ENCODE measurements around the gene BRAP.
"Not testable (repeated sequence)": the region's sequence is repeated elsewhere in the genome, so short reads cannot be mapped to it uniquely, and the experiment has no call there.

Gene BRAP

DNA sequence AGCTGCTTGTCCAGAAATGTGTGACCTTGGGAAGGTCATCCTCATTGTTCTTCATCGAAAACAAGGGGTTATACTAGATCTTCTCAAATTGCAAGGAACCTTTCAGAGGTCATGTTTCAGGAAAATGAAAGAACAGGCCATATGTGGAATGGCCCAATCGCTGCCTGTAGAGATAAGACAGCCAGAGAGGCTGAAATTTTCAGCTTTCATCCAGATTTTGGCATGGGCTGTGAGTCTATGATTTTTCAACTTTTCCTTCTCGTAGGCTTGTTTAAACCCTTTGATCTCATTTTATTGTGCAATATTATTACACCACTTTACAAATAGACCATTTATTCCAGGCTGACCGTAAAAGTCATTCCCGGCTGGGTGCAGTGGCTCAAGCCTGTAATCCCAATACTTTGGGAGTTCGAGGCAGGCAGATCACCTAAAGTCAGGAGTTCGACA, 69.6 kb downstream of the BRAP start:
- no peak for DNase-seq (ENCODE audit: low read depth in 2 of 2, low spot score in 1 of 2)

GRCh38 chr12:111607239-111607638, 78.5 kb downstream of the BRAP start:
- DNase-seq (ENCODE audit: low read depth in 2 of 2, low spot score in 1 of 2) = no peak

DNA sequence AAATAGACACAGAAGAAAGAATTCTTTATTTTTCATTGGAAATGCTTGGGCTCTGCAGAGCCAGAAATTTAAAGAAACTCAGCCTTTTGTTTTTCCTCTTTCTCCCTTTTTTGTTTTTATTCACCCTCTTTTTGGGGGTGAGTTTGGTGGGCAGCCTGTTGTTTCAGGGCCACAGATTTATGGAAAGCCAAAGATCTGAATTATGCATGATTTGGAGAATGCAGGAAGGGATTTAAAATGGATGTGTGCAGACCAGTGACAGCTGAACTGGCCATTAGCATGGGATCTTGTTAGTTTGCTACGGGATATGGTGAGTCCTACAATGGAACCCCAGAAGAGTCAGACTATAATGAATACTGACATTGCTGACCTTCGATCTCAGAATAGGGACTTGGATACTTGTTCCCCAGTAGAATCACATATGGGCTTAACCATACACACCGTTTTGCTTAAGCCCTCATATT, 79.0 kb downstream of the BRAP start:
- no peak for DNase-seq (ENCODE audit: low read depth in 2 of 2, low spot score in 1 of 2)

DNA sequence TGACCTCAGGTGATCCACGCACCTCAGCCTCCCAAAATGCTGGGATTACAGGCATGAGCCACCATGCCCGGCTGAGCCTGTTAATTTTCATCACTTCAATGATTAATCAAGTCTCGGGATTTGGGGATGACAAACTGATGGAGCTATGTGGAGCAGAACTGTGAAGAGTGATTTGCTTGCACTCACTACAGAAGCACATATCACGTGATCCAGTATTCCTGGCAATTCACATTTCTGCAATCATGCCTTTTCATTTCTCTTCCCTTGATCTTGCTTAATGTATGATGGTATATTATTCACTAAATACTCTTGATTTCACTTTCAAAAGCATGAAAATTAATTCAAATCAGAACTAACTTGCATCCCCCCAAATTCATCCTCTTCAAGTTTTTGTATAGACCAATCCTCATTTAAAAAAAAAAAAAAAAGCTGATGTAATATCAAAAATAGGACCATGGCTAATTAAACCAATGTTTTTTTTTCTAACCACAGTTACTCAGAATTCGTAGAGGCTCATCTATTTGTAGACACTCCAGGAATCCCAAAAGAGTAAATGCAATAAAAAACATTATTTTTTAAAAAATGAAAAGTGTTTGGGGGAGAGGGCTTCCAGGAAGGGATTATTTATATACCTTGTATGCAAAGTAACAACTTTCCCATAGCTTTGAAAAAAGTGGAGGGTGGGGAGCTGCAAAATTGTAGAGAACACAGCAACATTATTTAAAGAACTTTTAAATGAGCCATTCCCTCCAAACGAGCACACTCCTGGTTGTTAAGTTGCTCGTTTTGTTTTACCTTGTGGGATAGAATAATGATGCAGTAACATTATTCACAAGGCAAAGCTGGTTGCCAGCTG, 79.6 kb downstream of the BRAP start:
- DNase-seq (ENCODE audit: low read depth in 2 of 2, low spot score in 1 of 2) = no peak

DNA sequence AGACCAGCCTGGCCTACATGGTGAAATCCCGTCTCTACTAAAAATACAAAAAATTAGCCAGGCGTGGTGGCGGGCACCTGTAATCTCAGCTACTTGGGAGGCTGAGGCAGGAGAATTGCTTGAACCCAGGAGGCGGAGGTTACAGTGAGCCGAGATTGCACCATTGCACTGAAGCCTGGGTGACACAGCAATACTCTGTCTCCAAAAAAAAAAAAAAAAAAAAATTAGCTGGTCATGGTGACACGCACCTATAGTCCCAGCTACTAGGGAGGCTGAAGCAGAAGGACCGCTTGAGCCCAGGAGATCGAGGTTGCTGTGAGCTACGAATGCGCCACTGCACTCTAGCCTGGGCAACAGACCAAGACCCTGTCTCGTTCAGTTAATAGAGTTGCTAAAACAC, 82.9 kb downstream of the BRAP start:
- not testable (repeated sequence) for DNase-seq (ENCODE audit: low read depth in 2 of 2, low spot score in 1 of 2)

DNA sequence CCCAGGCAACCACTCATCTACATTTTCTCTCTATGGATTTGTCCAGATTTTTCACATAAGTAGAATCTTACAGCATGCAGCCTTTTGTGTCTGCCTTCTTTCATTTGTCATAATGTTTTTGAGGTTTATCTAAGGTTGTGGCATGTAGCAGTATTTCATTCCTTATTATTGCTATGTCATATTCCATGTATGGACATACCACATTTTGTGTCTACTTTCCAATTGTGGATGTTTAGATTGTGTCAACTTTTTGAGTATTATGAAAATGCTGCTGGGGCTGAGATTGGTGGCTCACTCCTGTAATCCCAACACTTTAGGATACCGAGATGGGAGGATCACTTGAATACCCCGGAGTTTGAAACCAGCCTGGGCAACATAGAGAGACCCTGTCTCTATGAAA, 83.4 kb downstream of the BRAP start:
- no peak for DNase-seq (ENCODE audit: low read depth in 2 of 2, low spot score in 1 of 2)

- DNase-seq (ENCODE audit: low read depth in 2 of 2, low spot score in 1 of 2) = not testable (repeated sequence)
Observed at GRCh38 chr12:111600986-111601385, 84.8 kb downstream of the BRAP start.

- no peak for DNase-seq (ENCODE audit: low read depth in 2 of 2, low spot score in 1 of 2)
Observed at GRCh38 chr12:111600205-111600642, 85.5 kb downstream of the BRAP start.

DNA sequence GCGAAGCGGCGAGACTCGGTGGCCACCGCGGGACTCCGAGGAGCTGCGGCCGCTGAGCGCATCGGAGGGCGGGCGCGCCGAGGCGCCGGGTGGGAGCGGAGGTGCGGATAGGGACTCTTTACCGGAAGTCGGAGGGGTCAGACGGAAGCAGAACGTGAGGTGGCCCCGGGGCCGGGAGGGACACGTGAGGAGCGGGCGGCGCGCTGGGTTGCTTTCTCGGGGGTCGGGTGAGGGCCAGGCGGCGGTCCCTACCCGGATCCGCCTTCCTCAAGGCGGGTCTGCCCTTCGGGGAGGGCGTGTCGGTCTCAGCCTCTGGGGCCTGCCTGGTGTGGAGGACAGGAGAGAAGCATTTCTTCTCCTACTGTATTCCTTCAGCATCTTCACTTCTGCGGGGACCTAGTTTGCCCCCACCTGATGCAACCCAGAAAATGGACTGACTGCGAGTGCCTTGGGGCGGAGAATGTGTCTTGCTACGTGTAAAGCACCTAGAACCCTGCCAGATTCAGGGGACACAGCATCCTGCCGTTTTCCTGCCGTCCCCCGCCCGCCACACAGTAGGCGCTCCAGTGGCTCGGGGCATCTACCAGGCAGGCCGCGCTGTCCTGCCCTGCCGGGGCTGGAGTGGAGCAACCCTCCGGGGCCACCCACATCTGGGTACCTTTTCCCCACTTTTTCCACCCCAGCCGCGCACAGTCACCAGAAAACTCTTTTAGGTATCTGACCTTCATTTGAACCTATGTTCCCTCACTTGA, 86.1 kb downstream of the BRAP start:
- peak; percentile 67 to 85 for DNase-seq (ENCODE audit: low read depth in 2 of 2, low spot score in 1 of 2)

DNA sequence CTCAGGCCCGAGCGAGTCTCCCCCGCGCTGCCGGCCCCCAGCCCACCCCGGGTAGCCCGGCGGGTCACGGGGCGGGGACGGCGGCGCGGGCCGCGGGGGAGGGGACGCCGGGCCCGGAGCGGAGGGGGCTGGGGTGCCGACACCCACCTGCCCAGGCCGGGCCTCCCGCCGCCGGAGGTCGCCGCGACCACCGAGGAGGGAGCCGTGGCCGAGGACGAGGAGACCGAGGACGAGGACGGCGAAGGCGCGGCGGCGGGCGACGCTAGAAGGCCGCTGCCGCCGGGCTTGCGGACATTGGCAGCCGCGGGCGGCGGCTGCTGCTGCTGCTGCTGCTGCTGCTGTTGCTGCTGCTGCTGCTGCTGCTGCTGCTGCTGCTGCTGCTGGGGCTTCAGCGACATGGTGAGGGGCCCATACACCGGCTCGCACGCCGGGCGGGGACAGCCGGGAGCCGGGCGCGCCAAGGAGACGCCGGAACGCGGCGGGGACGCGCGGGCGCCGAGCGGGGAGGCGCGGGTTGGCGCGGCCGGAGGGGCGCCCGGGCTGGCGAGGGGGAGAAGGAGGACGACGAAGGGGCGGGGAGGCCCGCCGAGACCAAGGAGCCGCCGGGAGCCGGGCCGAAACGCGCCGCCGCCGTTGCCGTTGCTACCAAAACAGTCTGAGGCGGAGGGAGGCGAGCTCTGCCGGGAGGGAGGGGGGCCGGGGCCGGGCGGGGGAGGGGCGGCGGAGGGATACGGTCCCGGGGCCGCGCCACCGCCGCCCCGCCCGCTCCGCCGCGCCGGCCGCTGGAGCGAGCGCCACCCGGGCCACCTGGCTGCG, 86.9 kb downstream of the BRAP start, which contains the start of gene ATXN2:
Gene ATXN2, minus strand, starts transcription at position 679 of the 816 bp plus-strand sequence. Its CDS starts 281 bp downstream, at position 398.
- peak; percentile 10 to 35 for DNase-seq (ENCODE audit: low read depth in 2 of 2, low spot score in 1 of 2)

GRCh38 chr12:111597831-111598636, 87.7 kb downstream of the BRAP start:
- peak in 1 of 2 donors; percentile 2 for DNase-seq (ENCODE audit: low read depth in 2 of 2, low spot score in 1 of 2)

DNA sequence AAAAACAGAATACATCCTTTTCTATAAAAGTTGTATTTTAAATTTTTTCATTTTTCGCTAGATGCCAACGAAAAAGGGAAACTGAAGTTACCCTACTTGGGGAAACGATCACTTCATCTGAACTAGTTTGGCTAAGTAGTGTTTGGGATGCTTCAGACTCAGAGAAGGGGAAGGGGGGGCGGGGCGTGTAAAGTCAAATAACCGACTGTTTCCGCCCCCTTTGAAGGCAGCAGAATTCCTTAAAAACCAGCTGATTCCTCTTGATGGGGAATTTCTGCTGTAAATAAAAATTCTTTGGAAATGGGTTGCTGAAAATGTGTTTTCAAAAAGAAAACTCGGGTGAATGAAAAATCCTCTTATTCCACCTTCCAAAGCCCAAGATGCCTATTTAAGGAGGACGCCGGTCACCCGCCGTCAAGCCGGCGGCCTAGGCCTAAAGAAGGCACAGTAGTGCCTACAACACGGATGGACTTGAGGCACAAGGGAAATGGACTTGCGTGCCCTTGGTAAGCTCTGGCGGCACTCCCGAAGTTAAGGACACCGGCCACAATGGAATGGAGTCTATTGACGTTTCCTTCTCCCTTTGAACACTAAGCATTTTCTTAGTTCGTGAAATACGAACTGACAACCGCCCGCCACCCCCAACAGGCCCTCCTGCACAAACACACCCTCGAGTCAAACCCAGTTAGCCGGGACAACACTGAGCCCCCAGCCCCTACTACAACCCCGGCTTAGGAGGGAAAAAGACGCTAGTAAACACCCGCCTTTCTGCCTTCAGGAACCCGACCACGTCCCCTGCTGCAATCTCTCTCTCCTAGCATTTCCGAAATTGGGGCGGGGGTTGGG, 88.5 kb downstream of the BRAP start:
- DNase-seq (ENCODE audit: low read depth in 2 of 2, low spot score in 1 of 2) = no peak

- DNase-seq (ENCODE audit: low read depth in 2 of 2, low spot score in 1 of 2) = not testable (repeated sequence)
Observed at GRCh38 chr12:111595341-111595835, 90.4 kb downstream of the BRAP start.
